ENCODE measurements around the gene NFU1.

DNA sequence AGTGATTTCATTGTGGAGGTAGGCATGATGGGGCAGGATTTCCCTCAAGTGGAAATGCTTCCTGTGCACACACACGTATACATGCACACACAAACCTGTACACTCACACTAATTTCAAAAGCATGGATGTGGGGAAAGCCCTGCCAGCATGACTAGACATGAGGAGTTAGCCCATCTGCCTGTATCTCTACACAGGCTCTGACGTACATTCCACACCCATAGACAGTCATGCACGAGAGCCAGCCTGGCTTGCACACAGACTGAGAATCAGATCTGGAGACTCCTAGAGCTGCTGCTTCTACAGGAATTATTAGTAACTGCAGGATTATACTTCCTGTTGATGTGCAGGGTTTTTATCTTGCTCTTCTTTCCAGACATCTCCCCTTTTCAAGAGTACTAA, 27.3 kb upstream of the NFU1 start:
- TF ChIP-seq, protein P1, sequence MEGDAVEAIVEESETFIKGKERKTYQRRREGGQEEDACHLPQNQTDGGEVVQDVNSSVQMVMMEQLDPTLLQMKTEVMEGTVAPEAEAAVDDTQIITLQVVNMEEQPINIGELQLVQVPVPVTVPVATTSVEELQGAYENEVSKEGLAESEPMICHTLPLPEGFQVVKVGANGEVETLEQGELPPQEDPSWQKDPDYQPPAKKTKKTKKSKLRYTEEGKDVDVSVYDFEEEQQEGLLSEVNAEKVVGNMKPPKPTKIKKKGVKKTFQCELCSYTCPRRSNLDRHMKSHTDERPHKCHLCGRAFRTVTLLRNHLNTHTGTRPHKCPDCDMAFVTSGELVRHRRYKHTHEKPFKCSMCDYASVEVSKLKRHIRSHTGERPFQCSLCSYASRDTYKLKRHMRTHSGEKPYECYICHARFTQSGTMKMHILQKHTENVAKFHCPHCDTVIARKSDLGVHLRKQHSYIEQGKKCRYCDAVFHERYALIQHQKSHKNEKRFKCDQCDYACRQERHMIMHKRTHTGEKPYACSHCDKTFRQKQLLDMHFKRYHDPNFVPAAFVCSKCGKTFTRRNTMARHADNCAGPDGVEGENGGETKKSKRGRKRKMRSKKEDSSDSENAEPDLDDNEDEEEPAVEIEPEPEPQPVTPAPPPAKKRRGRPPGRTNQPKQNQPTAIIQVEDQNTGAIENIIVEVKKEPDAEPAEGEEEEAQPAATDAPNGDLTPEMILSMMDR (IDR thresholded peaks at IDR 0.05), result no peak
- TF ChIP-seq EP300 (IDR thresholded peaks at IDR 0.05; ENCODE audit: low read depth), result no peak
